GM10248 (cell line): ENCODE results near the gene ZNF652.
A peak's percentile ranks its signal among the peaks of the same experiment; 100 is the strongest.

ENCODE experiments used
- CTCF ChIA-PET: fragments of 300-600 bp; sonication (Branson Sonifier 250); formaldehyde crosslinking; extraction: SDS; loops from one replicate; lab custom pipeline; 2021; ENCODE audit warnings: antibody characterized with exemption; lab: Yijun Ruan, JAX
- POLR2A ChIA-PET: fragments of 350-650 bp; sonication (Branson Sonifier 250); formaldehyde crosslinking; extraction: SDS; loops from one replicate; lab custom pipeline; 2020; ENCODE audit warnings: antibody characterized with exemption; lab: Yijun Ruan, JAX
- DNase-seq: peaks from one replicate; pipeline ENCODE4 v3.0.0; 2012; ENCODE audit errors: extremely low spot score
- TF ChIP-seq, protein P1 (sequence below): IDR thresholded peaks from 2 replicates; pipeline ENCODE4 v1.5.1; 2012; ENCODE audit warnings: mild to moderate bottlenecking, low read depth; ENCODE audit errors: extremely low read depth, missing control alignments, control extremely low read depth

ZNF652 gene

DNA sequence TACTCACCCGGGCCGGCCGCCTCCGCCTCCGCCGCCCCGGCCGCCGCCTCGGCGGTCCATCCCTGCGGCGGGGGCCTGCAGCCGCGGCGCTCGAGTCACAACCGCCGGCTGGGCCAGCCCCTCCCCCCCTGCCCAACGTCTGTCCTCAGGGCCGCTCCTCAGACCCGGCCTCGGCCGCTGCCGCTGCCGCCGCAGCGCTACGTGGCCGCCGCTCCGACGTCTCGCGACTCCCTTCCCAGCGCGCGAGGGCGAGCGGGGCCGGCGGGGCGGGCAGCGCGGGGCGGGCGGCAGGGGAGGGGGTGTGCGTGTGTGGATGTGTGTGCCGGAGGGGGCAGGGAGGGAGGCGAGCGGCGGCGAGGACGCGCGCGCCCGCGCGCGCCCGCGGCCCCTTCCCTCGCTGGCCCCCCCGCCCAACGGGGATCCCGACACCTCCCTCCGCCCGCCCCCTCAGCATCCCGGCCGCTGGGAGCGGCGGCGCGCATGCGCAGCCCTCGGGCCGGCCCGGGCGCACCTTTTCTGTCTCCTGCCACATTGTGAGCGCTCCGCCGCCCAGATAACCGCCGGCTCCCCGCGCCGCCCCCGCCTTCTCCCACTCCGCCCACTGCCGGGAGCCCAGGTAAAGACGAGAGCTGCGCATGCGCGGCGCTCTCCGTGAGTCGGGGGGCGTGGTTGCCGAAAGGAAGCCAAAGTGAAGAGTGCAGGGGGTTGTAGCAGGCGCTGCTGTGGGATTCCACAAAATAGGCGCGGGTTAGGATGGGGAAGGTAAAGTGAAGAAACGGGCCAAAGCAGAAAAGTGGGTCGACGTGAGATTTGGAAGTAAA is at the start of gene ZNF652:
Gene ZNF652 (minus strand): TSS at position 349 of the 821 bp plus-strand sequence. CDS start 44,525 bp downstream, outside the sequence.
- CTCF ChIA-PET = interaction anchor here (0.9 to 2.1 kb wide), 2 partner anchors 16 to 21 kb away, joined by 4 to 8 read pairs; no protein-coding TSS in a partner anchor
- TF ChIP-seq, protein P1, sequence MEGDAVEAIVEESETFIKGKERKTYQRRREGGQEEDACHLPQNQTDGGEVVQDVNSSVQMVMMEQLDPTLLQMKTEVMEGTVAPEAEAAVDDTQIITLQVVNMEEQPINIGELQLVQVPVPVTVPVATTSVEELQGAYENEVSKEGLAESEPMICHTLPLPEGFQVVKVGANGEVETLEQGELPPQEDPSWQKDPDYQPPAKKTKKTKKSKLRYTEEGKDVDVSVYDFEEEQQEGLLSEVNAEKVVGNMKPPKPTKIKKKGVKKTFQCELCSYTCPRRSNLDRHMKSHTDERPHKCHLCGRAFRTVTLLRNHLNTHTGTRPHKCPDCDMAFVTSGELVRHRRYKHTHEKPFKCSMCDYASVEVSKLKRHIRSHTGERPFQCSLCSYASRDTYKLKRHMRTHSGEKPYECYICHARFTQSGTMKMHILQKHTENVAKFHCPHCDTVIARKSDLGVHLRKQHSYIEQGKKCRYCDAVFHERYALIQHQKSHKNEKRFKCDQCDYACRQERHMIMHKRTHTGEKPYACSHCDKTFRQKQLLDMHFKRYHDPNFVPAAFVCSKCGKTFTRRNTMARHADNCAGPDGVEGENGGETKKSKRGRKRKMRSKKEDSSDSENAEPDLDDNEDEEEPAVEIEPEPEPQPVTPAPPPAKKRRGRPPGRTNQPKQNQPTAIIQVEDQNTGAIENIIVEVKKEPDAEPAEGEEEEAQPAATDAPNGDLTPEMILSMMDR = no peak
- DNase-seq = peak; percentile 97
- POLR2A ChIA-PET = no interaction called here

DNA sequence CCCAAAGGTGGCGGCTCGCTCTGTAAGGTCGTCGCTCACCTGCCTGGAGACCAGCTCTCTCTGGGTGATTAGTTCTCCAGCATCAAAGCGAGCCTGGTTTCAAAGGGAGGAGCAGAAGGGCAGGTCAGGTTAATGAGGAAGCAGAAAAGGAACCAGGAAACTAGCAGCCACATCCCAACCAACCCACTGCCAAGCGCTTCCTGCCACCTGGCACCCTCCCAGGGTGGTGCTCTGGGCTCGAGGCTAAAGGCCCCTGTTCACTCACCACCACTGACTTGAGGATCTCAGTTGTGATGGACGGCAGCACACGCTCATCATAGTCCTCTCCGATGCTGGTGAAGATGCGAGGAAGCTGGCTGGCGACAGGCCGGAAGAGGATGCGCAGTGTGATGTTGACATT is 47.0 kb upstream of the ZNF652 start:
- ChIA-PET POLR2A (interaction anchor here (0.7 kb wide), 1 partner anchor 1339 kb away, joined by 8 read pairs; no protein-coding TSS in a partner anchor), CTCF (interaction anchor here (0.8 to 12.1 kb wide), 15 partner anchors 9 to 292 kb away, joined by 3 to 220 read pairs (median 5); no protein-coding TSS in a partner anchor)
- DNase-seq = no peak
- TF ChIP-seq, protein P1 = no peak

DNA sequence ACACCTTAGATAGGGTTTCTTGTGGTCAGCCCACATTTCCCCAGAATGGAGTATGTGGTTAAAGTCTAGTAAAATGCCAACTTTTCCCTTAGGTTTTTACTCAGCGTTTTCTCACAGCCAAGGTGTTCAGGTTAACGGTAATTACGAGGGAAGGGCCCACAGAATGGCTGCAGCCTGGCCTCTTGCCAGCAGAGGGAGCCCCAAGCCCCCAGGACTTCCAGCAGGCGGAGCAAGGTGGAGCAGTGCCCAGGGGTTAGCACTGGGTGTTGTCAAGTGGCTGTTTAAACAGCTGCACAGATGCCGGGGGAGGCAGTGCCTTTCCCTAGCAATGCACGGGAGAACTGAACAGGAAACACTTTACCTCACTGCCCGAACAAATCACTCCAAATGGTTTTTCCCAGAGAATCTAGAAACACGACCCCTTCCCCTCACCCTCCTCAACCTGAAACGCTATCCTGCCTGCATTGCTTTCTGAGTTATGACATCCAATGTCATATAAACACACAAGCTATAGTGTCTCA is 46.0 kb upstream of the ZNF652 start:
- peak; percentile 88 for DNase-seq
- ChIA-PET POLR2A (no interaction called here), CTCF (interaction anchor here (0.7 to 12.1 kb wide), 25 partner anchors 8 to 293 kb away, joined by 3 to 220 read pairs (median 4); no protein-coding TSS in a partner anchor)
- TF ChIP-seq, protein P1 = peak; percentile 96

DNA sequence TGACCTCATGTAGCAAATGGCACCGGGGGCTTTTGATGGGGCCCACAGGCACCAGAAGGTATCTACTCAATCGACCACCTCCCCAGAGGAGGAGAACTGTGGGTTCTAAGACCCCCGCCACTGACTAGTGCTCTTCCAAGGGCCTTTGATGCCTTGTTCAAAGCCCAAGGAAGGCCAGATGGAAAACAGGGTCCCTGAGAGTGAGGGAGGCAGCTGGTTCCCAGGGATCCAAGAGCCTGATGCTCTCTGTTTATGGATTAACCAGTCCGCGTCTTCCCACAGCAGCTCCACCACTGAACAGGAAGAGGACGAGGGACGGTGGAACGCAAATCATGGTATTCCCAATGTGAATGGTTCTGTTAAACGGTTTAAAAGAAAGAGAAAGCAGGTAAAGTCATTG is 45.0 kb upstream of the ZNF652 start:
- POLR2A ChIA-PET = no interaction called here
- DNase-seq = no peak
- CTCF ChIA-PET = interaction anchor here (0.8 to 12.1 kb wide), 13 partner anchors 7 to 150 kb away, joined by 3 to 220 read pairs (median 7); no protein-coding TSS in a partner anchor
- TF ChIP-seq, protein P1 = no peak

DNA sequence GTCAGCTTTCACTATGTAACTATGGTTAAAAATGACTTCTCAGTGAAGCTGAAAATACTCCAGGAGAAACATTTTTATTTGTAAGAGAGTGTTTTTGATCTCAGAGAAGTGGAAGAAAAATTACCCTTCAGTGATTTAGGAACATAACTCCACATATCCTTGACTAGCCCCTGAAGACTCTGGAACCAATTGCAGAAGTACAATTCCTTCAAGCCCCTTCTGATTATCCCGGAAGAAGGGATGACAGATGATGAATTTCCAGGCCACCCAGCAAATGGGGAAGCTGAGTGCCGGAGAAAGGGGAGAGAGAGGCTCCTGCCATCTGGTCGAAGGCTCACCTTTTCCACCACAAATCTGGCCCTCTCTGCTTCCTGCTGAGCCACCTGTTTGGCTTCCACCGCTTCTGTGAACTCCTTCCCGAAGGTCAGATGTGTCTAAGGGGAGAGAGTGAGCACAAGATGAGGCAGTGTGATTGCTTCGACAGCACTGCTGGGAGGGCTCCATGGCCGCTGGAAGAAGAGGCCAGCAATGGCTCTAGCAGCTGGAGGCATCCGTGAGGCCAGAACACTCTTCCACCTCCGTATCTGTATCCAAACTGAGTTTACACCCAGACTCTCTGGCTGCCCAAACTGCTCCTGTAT is 44.5 kb upstream of the ZNF652 start:
- CTCF ChIA-PET = interaction anchor here (1.0 to 12.1 kb wide), 3 partner anchors 33 to 151 kb away, joined by 3 to 220 read pairs (median 19); no protein-coding TSS in a partner anchor
- TF ChIP-seq, protein P1 = no peak
- POLR2A ChIA-PET = no interaction called here
- no peak for DNase-seq

- TF ChIP-seq, protein P1 = no peak
- no peak for DNase-seq
- CTCF ChIA-PET = interaction anchor here (0.8 to 12.1 kb wide), 2 partner anchors 10 to 152 kb away, joined by 3 to 220 read pairs; partner anchors contain the start of gene PHB1
- POLR2A ChIA-PET = no interaction called here
Observed at GRCh38 chr17:49404906-49405305, 42.9 kb upstream of the ZNF652 start.
